ENCODE data around the gene ARMC7. TPM values are rescaled to one million over a fixed set of nuclear protein-coding genes. Genes with fewer than 3 reads are reported as not detected.

ARMC7 gene
- total RNA-seq, 2 donors from 2014 or later: 6.7 to 7.9 TPM

GRCh38 chr17:75176625-75177024 is 66.9 kb downstream of the ARMC7 start:
- H3K27me3 ChIP-seq: no peaks in the 10 kb centered on the region
- H3K4me3 ChIP-seq: no peak overlapping the region
- TF ChIP-seq POLR2A (IDR thresholded peaks at IDR 0.05) (no peak), CTCF (IDR thresholded peaks at IDR 0.05) (no peak)
- no peaks in the 10 kb centered on the region for H3K9me3 ChIP-seq
- peaks cover 16% of the 10 kb centered on the region for H3K4me1 ChIP-seq
- 83 to 87% methylated on average over 5 of the region's 5 CpGs for WGBS, 2 donors
- H3K36me3 ChIP-seq (replicated peaks in 1 of 2; ENCODE audit: insufficient read depth in 1 of 2, low read depth in 2 of 2): peaks cover 14 to 28% of the 10 kb centered on the region in 2 donors
- no peak overlapping the region for H3K27ac ChIP-seq
- intact Hi-C loops (cut with DNase I): no loop called here
- no peak for ATAC-seq
- DNase-seq: no peak

- H3K36me3 ChIP-seq (replicated peaks in 1 of 2; ENCODE audit: insufficient read depth in 1 of 2, low read depth in 2 of 2): peaks cover 13 to 24% of the 10 kb centered on the region in 2 donors
These were observed 68.7 kb downstream of the ARMC7 start for GRCh38 chr17:75178453-75178852.

More at GRCh38 chr17:75178453-75178852, 68.7 kb downstream of the ARMC7 start:
- Histone ChIP-seq H3K9me3 (no peaks in the 10 kb centered on the region), H3K4me1 (peaks cover 20% of the 10 kb centered on the region), H3K4me3 (no peak overlapping the region), H3K27ac (no peak overlapping the region), H3K27me3 (no peaks in the 10 kb centered on the region)
- ATAC-seq: no peak
- intact Hi-C loops (cut with DNase I): no loop called here
- 85 to 96% methylated on average over 6 of the region's 6 CpGs for WGBS, 2 donors
- TF ChIP-seq POLR2A (IDR thresholded peaks at IDR 0.05) (no peak), CTCF (IDR thresholded peaks at IDR 0.05) (no peak)
- DNase-seq: no peak

Small RNA genes lying within 50 kb of the gene (small RNA-seq; reads per million reads assigned to genes)
- gene AC111186.1: not detected
- gene RF00019: not detected

Other genes starting within 250 kb of the ARMC7 start
- gene FDXR, start 237.0 kb upstream of the ARMC7 start, total RNA-seq: 10 to 100 TPM; 14.3 to 25.7 TPM
- gene FADS6, start 216.3 kb upstream of the ARMC7 start, total RNA-seq: not detected
- gene USH1G, start 186.7 kb upstream of the ARMC7 start, total RNA-seq: under 1 TPM in 1 of 2 donors, not detected in 1; under 0.01 TPM
- gene OTOP2, start 185.7 kb upstream of the ARMC7 start, total RNA-seq: not detected
- 1 to 10 TPM in 1 of 2 donors, under 1 TPM in 1; 0.66 to 2.3 TPM for gene OTOP3, start 174.1 kb upstream of the ARMC7 start, total RNA-seq
- gene HID1, start 137.2 kb upstream of the ARMC7 start, total RNA-seq: 100 to 1,000 TPM; 157 to 164 TPM
- gene CDR2L, start 122.3 kb upstream of the ARMC7 start, total RNA-seq: 10 to 100 TPM; 11.9 to 18.5 TPM
- 10 to 100 TPM in 1 of 2 donors, not detected in 1; 16.9 TPM for gene MRPL58, start 97.3 kb upstream of the ARMC7 start, total RNA-seq
- 100 to 1,000 TPM; 105 to 131 TPM for gene ATP5PD, start 63.0 kb upstream of the ARMC7 start, total RNA-seq
- 10 to 100 TPM; 11.2 to 12.7 TPM for gene KCTD2, start 62.7 kb upstream of the ARMC7 start, total RNA-seq
- gene SLC16A5, start 22.0 kb upstream of the ARMC7 start, total RNA-seq: 10 to 100 TPM in 1 of 2 donors, 1 to 10 TPM in 1; 2.1 to 14.8 TPM
- gene NT5C, start 21.8 kb downstream of the ARMC7 start, total RNA-seq: 10 to 100 TPM; 69.9 to 71.3 TPM
- gene JPT1, start 44.5 kb downstream of the ARMC7 start, total RNA-seq: 10 to 100 TPM; 17.4 to 42.5 TPM
- gene SUMO2, start 73.0 kb downstream of the ARMC7 start, total RNA-seq: 10 to 100 TPM; 25.1 to 25.2 TPM
- 10 to 100 TPM; 19.7 to 40.2 TPM for gene NUP85, start 95.7 kb downstream of the ARMC7 start, total RNA-seq
- gene GGA3, start 151.6 kb downstream of the ARMC7 start, total RNA-seq: 10 to 100 TPM; 13.5 to 24.1 TPM
- gene MRPS7, start 151.9 kb downstream of the ARMC7 start, total RNA-seq: 10 to 100 TPM; 13.7 to 25.4 TPM
- 10 to 100 TPM; 20.5 to 26.4 TPM for gene MIF4GD, start 161.3 kb downstream of the ARMC7 start, total RNA-seq
- gene SLC25A19, start 179.5 kb downstream of the ARMC7 start, total RNA-seq: 1 to 10 TPM; 7.6 to 8.3 TPM

Data from body of pancreas (tissue), 4 donors.